Liver (tissue), 9 donors: Measurements from ENCODE around the gene RNASE8. TPM values are rescaled to one million over a fixed set of nuclear protein-coding genes. Genes with fewer than 3 reads are reported as not detected.
A peak's percentile ranks its signal among the peaks of the same experiment; 100 is the strongest.

Experiments used
- DNase-seq: peaks from one replicate; pipeline ENCODE4 v3.0.0-alpha.2; 2017; ENCODE audit warnings: low spot score
- H3K27ac ChIP-seq, 2 donors: one replicate each; pipeline ENCODE4 v1.7.0; 2013; ENCODE audit warnings: inconsistent platforms in 2 of 2, low read length in 2 of 2, control low read depth in 1 of 2, low read depth in 1 of 2, mild to moderate bottlenecking in 1 of 2
- H3K27me3 ChIP-seq, 4 donors: one replicate each; pipeline versions ENCODE4 v1.6.1 to v1.7.0; 2013; ENCODE audit warnings: low read length in 3 of 4, inconsistent platforms in 1 of 4, mild to moderate bottlenecking in 1 of 4, moderate library complexity in 1 of 4; ENCODE audit not compliant: control insufficient read depth in 4 of 4, insufficient read depth in 4 of 4
- H3K36me3 ChIP-seq, 4 donors: one replicate each; pipeline versions ENCODE4 v1.6.1 to v1.7.0; 2013; ENCODE audit warnings: low read length in 3 of 4, mild to moderate bottlenecking in 3 of 4, low read depth in 1 of 4, moderate library complexity in 1 of 4; ENCODE audit not compliant: control insufficient read depth in 4 of 4, insufficient read depth in 3 of 4
- H3K4me1 ChIP-seq, 4 donors: one replicate each; pipeline versions ENCODE4 v1.6.1 to v1.7.0; 2013; ENCODE audit warnings: low read length in 3 of 4, mild to moderate bottlenecking in 3 of 4, moderate library complexity in 1 of 4; ENCODE audit not compliant: control insufficient read depth in 4 of 4, insufficient read depth in 4 of 4
- H3K4me3 ChIP-seq, 3 donors: one replicate each; pipeline versions ENCODE4 v1.6.1 to v1.7.0; 2013; ENCODE audit warnings: low read length in 3 of 3, control low read depth in 1 of 3, low read depth in 1 of 3, mild to moderate bottlenecking in 1 of 3
- H3K9ac ChIP-seq, 2 donors: one replicate each; pipeline ENCODE4 v1.7.0; 2013; ENCODE audit warnings: low read length in 2 of 2, mild to moderate bottlenecking in 2 of 2, moderate library complexity in 2 of 2, control low read depth in 1 of 2, low read depth in 1 of 2
- H3K9me3 ChIP-seq, 4 donors: one replicate each; pipeline versions ENCODE4 v1.6.1 to v1.7.0; 2013; ENCODE audit warnings: low read length in 3 of 4; ENCODE audit not compliant: control insufficient read depth in 4 of 4
- ATF3 ChIP-seq: IDR thresholded peaks from 2 replicates; pipeline ENCODE4 v1.6.1; 2016; ENCODE audit warnings: antibody characterized with exemption
- CTCF ChIP-seq: fragments of 150-350 bp; IDR thresholded peaks from 2 replicates; pipeline ENCODE4 v1.5.1; 2017; ENCODE audit warnings: improper control_type of control experiment, low read depth, low read length; ENCODE audit not compliant: missing input control
- FOXA1 ChIP-seq: IDR thresholded peaks from 2 replicates; pipeline ENCODE4 v1.6.1; 2016; ENCODE audit warnings: antibody characterized with exemption
- FOXA2 ChIP-seq: IDR thresholded peaks from 2 replicates; pipeline ENCODE4 v1.6.1; 2016; ENCODE audit warnings: antibody characterized with exemption
- GABPA ChIP-seq, 2 donors: IDR thresholded peaks in 1 of 2; conservative IDR thresholded peaks in 1 of 2; 2 replicates each; pipeline ENCODE4 v1.6.1; 2016; ENCODE audit warnings: antibody characterized with exemption in 2 of 2, mild to moderate bottlenecking in 1 of 2, moderate library complexity in 1 of 2
- HNF4A ChIP-seq, 2 donors: conservative IDR thresholded peaks; 2 replicates each; pipeline ENCODE4 v1.6.1; 2016; ENCODE audit warnings: antibody characterized with exemption in 2 of 2, mild to moderate bottlenecking in 2 of 2
- JUND ChIP-seq, 2 donors: IDR thresholded peaks; 2 replicates each; pipeline ENCODE4 v1.6.1; 2016; ENCODE audit warnings: antibody characterized with exemption in 2 of 2
- MAX ChIP-seq: IDR thresholded peaks from 2 replicates; pipeline ENCODE4 v1.6.1; 2016; ENCODE audit warnings: antibody characterized with exemption
- NR2F2 ChIP-seq: IDR thresholded peaks from 2 replicates; pipeline ENCODE4 v1.6.1; 2016; ENCODE audit warnings: antibody characterized with exemption
- REST ChIP-seq: IDR thresholded peaks from 2 replicates; pipeline ENCODE4 v1.6.1; 2016; ENCODE audit warnings: antibody characterized with exemption, mild to moderate bottlenecking
- TAF1 ChIP-seq: conservative IDR thresholded peaks from 2 replicates; pipeline ENCODE4 v1.6.1; 2016; ENCODE audit warnings: antibody characterized with exemption, mild to moderate bottlenecking
- WGBS: extraction: QIAGEN DNeasy Blood & Tissue Kit; methylation state at CpG from one replicate; pipeline ENCODE4 v1.1.7; 2013; 5-methylcytosine and 5-hydroxymethylcytosine counted together
- polyA plus RNA-seq, 2 donors: library from polyadenylated mRNA; stranded (reverse) in 1 of 2; unstranded in 1 of 2; fragments of 200-250 nt in 1 of 2; fragments of >200 nt in 1 of 2; fragmentation: Nextera tagmentation in 1 of 2; extraction: Ambion mirVana in 1 of 2; gene quantifications; one replicate each; pipeline versions ENCODE4 v1.2.1 to v1.2.3, GENCODE V29; 2013 to 2015
- total RNA-seq, 2 donors: library from RNA; depleted of rRNA; stranded (reverse); fragments of >200 nt; gene quantifications; one replicate each; pipeline ENCODE4 v1.2.3, GENCODE V29; 2014
- donor health status: healthy.
- donor health status: healthy.
- donor health status: healthy.
- donor health status: healthy.
- donor health status: healthy.

The RNASE8 gene
- total and polyA plus RNA-seq, 4 donors, result not detected

- no peak overlapping the region for H3K4me3 ChIP-seq
- H3K27ac ChIP-seq, result peak overlapping the region; percentile 94 to 97
- peaks cover 7 to 48% (median 41%) of the 10 kb centered on the region in 4 donors for H3K4me1 ChIP-seq
- WGBS, result 82% methylated on average over 8 of the region's 8 CpGs
- H3K36me3 ChIP-seq, result no peaks in the 10 kb centered on the region
- TF ChIP-seq HNF4A (conservative IDR thresholded peaks at IDR 0.05) (no peak), CTCF (no peak), JUND (IDR thresholded peaks at IDR 0.05) (no peak), ATF3 (no peak), GABPA (IDR thresholded peaks at IDR 0.05 in 1 of 2, conservative IDR thresholded peaks at IDR 0.05 in 1 of 2) (no peak), NR2F2 (no peak), TAF1 (no peak), FOXA1 (no peak), FOXA2 (no peak)
- no peak for DNase-seq
- no peaks in the 10 kb centered on the region for H3K27me3 ChIP-seq
- peak overlapping the region; percentile 75 to 80 for H3K9ac ChIP-seq
- H3K9me3 ChIP-seq, result no peaks in the 10 kb centered on the region
These were observed 47.5 kb downstream of the RNASE8 start for GRCh38 chr14:21105095-21105494.

- DNase-seq, result no peak
- 63% methylated on average over 4 of the region's 4 CpGs for WGBS
- H3K27ac ChIP-seq, result peak overlapping the region; percentile 63 to 79
- TF ChIP-seq MAX (no peak), NR2F2 (no peak), REST (peak; percentile 5)
- H3K9ac ChIP-seq, result no peak overlapping the region
- peaks cover 7 to 48% (median 41%) of the 10 kb centered on the region in 4 donors for H3K4me1 ChIP-seq
- H3K27me3 ChIP-seq, result no peaks in the 10 kb centered on the region
- no peaks in the 10 kb centered on the region for H3K9me3 ChIP-seq
- no peak overlapping the region for H3K4me3 ChIP-seq
- no peaks in the 10 kb centered on the region for H3K36me3 ChIP-seq
These were observed 48.5 kb downstream of the RNASE8 start for GRCh38 chr14:21106176-21106497.
